Stimulated activated CD4-positive, alpha-beta T cell treated with anti-CD3 and anti-CD28 coated beads, Interleukin-2, amount 100 ng/mL, for 4 hours (primary cell): ENCODE results near the gene REEP6.
"Not testable (repeated sequence)": the region's sequence is repeated elsewhere in the genome, so short reads cannot be mapped to it uniquely, and the experiment has no call there.

ENCODE experiments used
- DNase-seq: peaks from one replicate; pipeline ENCODE4 v3.0.0-alpha.2; 2020; ENCODE audit warnings: low read depth

Gene REEP6

DNA sequence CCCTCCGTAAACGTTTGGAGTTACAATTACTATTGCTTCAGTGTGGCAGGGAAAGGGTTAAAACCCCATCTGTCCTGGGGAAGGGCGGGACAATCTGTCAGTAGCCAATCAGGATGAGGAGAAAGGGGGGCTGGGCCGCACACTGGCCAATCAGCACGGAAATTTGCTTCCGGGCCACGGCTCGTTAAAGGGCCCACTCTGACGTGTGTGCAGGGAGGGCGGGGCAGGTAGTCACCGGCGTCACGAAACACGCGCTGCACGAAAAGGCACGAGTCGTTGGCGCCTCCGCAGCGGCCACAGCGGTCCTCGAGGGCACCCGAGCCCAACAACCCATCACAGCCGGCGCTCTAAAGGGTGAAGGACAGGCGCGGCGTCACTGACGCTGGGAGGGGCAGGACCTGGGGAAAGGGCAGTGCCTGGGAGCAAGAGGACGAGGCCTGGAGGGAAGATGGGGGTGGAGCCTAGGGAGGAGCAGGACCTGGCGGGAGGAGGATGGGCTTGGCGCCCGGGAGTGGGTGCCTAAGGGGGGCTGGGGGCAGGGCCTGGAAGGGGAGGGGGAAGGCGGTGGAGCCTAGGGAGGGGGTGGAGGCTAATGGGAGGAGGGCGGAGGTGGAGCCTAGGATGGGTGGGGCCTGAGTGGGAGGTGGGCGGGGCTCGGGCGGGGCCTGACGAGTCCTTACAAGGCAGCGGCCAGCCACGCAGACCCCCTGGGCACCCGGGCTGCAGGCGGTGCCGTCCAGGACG is 17.0 kb downstream of the REEP6 start:
- DNase-seq, result peak; percentile 90

DNA sequence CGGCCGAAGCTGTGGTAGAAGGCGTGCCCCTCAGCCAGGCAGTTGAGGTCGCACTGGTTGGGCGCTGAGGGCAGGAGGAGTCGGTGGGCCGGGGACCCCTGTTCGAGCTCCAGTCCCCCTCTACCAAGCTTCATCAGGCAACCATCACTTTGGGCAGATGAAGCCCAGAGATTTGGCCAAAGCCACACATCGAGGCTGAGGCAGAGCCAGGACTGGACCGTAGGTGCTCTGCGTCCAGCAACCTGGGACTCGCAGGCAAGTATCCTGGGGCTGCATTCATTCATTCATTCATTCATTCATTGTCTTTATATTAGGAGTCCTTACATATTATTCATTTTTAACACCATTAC is 17.5 kb downstream of the REEP6 start:
- DNase-seq, result no peak

DNA sequence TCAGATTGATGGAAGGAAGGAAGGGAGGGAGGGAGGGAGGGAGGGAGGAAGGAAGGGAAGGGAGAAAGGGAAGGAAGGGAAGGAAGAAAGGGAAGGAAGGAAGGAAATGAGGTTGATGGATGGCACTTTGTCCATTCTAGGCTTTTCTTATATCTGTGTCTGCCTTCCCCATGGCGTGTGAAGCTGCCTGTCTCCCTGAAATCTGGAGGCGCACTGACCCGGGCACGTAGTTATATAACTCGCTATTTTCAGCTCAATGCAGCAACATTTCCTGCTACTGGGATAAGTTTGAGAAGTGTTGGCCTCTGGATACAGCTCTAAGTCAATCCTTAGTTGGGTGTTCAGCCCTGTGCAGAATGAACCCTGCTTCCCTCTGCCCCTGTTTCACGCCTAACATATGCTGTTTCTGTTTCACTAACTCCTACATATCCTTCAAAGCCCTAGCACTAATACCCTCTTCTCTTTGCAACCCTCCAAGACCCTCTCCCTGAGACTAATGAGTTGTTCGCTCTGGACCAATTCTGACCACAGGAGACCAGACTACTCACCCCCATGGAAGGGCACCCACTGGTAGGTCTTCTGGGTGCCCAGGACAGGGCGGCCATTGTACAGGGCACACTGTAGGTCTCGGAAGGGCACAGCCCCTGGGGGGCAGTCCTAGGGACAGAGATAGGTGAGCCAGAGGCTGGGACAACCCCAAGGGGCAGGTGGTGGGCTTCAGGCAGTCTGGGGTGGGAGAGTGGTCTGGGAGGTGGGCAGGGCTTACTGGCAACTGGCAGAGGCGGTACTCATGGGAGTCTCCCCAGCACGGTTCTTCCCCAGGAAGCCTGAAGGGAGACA is 18.8 kb downstream of the REEP6 start:
- DNase-seq, result no peak

DNA sequence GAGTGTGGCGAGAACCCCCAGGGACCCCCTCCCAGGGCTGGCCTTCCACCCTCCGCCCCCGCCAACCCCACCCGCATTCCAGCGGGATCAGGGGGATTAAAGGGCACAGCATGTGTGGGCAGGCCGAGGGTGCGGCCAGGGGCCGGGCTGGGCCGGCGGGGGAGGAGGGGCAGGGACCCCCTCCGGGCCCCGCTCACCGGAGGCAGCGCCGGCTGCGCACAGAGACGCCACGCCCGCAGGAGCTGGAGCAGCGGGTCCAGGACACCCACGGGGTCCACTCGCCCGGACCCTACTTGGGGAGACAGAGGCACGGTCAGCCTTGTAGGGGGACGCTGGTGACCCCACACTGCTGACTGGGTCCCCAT is 19.4 kb downstream of the REEP6 start:
- no peak for DNase-seq

DNA sequence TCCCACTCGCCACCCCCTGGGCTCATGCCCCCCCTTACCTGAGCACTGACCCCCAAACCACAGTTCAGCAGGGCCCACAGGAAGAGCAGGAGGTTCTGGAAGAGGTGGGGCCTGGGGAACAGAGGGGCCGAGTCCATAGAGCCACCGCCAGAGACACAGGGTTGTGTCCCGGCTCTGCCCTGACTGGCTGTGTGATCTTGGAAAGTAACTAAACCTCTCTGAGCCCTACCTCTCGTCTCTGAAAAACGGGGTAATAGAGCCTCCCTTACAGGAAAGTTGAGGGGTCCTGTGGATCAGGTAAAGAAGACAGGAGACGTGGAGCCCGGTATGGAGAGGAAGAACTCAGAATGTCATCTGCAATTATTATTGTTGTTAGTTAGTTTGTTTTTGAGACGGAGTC is 19.8 kb downstream of the REEP6 start:
- no peak for DNase-seq

DNA sequence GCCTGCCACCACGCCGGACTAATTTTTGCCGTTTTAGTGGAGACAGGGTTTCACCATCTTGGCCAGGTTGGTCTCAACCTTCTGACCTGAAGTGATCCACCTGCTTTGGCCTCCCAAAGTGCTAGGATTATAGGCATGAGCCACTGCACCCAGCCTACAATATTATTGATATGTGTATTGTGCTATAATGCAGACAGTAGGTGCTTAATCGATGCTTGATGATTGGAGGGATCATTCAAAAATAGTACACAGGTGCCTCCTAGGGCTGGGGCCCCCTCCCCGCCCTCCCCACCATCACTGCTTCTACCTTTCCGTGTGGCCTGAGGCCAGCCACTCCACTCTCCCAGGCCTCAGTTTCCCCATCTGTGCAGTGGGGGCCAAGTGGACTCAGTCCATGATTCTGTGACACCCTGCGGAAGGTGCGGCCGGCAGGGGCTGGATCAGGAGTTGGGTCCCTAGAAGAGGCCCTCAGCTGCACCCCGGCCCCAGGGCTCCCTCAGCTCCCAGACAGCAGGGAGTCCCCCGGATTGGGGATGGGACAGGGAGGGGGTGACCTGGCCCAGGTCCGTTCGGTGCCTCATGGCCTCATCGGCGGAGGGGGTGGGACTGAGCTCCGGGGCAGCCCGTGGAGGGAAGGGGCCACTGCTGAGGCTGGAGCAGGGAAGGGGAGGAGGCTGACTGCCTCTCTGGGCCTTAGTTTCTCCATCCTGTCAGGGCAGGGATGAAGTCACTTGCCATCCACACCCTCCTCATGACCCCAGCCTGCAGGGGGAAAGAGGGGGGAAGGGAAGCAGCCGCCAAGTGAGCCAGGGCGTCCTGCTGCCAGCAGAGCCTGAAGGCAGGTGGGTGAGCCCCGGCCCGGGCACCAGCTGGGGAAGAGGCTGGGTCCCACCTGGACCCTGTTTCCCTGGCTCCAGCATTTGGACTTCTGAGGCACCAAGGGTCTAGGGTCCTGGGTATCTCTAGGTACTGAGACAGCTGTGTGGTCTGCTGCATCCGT is 20.6 kb downstream of the REEP6 start:
- no peak for DNase-seq

DNA sequence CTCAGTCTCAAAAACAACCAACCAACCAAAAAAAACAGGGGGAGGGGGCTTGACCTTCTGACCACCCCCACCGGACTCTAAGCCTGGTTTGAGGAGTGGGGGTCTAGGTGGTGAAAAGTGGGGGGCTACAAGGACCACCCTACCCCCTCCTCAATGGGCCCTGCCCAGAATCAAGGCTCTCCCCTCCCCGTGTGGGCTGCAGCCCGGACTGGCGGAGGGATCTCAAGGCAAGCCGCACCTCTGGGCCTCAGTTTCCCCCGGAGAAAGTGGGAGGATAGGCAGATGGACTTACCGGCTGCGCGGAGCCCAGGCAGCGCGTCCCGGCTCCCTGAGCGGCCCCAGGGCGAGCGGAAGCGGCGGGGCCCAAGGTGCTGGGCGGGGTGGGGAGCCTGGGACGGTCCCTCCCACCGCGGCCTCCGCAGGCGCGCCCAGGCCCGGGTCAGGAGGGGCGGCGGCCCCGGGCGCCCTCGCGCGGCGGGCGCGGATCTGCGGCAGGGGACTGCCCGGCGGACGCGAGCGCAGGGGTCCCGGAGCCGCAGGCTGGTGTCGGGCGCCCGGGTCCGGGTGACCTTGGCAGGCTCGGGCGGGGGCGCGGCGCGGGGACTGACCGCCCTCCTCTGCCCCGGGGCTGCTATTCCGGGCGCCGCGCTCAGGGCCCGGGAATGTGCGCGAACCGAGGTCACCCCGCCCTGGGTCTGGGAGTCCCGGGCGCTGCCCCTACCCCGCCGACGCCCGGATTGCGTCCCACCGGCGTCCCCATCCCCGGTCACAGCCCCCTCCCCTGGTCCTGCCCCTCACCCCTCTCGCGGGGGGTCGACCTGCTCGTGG is 21.9 kb downstream of the REEP6 start, which contains the start of gene ADAMTSL5:
Gene ADAMTSL5 (minus strand): TSS at position 349 of the 828 bp plus-strand sequence. CDS start 2,076 bp downstream, outside the sequence.
- DNase-seq, result peak; percentile 52

DNA sequence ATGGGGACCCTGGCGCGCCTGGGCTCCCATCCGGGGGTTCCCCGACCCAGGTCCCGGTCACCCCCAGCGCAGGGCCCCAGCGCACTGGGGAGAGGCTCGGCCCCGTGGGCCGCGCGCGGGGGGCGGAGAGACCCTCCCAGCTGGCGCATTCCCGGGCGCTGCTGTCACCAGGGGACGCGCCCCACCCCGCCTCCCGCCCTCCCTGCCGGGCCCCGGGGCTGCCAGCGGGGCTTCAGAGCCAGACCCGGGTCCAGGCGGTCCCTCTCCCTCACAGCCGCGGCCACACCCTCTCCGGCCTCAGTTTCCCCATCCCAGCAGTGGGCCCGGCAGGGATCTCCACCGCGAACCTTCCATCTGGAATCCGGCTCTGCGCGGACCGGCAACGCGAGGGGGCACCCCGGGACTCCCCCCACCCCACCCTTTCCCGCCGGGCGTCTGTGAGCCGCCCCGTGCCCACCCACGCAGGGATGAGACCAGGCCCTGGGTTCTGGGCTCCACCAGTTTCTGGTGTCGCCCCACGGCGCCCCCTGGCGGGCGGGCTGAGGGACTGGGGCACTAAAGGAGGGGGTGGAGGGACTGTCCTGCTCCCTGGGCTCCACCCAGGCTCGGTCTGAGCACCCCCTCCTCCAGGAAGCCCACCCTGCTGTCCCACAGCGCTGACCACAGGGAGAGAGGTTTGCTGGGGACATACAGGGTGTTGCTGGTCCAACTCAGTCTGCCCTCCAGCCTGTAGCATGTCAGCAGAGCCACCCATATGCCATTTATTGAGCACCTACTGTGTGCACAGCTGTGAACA is 22.7 kb downstream of the REEP6 start:
- peak; percentile 62 for DNase-seq

DNA sequence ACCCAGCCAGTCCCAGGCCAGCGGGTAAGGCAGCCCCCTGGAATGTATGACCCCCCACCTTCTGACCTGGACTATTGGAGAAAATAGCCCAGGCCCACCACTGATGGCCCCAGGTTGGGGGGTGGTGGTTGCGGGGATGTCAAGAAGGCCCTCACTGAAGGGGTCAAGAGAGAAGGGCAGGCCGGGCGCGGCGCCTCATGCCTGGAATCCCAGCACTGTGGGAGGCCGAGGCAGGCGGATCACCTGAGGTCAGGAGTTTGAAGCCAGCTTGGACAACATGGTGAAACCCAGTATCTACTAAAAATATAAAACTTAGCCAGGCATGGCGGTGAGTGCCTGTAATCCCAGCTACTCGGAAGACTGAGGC is 23.3 kb downstream of the REEP6 start:
- DNase-seq, result no peak

DNA sequence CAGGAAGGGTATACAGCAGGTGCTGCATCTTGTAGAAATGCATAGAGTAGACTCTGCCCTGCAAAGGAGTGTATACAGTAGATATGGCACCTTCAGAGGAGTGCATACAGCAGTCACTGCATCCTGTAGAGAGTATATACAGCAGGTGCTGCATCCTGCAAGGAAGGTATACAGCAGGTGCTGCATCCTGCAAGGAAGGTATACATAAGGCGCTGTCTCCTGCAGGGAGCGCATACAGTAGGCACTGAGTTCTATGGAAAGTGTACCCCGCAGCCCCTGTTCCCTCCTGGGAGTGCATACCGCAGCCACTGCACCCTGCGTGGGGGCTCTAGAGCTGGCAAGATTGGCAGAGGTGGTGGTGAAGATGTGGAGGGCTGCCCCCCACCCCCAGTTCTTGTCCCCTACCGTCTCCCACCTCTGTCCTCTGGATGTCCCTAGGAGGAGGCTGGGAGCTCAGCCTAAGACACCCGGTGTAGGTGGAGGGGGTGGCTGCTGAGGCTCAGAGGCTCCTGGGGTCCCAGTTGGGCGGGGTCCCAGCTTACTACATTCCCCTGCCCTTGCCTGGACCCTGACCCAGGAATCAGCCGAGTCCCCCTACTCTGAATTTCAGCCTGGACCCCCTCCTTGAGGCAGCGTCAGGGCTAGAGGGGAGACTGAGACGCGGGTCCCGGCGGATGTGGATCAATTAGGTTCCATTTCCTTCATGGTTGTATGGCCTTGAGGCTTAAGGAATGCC is 24.2 kb downstream of the REEP6 start:
- no peak for DNase-seq

DNA sequence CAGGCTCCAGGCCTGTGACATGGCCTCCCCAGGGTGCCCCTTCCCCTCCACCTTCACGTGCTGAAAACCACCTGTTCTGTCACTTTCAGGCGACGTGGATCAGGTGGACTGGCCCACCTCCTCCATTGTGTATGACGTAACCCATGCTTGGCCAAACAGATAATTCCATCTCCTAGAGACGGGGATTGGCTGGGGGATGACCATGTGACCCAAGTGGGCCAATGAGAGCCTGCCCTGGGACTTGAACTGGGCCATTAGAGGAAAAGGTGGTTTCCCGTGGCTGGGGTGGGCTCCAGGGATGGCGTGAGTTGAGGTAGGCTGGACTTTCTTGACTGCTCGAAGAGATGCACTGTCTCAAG is 25.4 kb downstream of the REEP6 start:
- DNase-seq, result no peak

DNA sequence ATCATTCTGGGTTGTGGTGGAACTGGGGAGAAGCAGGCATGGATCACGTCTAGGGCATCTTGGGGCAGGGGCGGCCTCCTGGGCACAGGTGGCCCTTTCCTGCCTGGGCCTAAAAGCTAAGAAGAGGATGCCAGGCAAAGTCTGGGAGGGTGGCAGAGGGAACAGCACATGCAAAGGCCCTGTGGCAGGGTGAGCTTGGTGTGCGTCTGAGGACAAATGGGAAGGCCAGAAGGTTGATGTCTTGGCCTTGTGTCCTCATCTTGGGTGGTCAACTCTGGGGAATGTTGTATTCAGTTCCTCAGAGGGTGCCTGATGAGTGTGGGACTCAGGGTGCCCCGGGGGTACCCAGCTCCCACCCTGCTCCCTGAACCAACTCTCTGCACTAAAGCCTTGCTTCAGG is 27.5 kb downstream of the REEP6 start:
- no peak for DNase-seq

DNA sequence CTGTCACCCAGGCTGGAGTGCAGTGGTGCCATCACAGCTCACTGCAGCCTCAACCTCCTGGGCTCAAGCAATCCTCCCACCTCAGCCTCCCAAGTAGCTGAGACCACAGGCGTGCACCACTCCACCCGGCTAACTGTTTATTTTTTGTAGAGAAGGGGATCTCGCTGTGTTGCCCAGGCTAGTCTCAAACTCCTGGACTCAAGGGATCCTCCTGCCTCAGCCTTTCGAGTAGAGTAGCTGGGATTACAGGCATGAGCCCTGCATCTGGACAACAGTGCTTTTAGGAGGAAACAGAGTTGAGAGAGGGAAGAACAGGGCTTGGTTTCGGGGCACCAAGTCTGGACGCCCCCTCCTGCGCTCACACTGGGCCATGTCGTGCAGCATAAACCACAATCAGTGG is 28.8 kb downstream of the REEP6 start:
- DNase-seq, result not testable (repeated sequence)

DNA sequence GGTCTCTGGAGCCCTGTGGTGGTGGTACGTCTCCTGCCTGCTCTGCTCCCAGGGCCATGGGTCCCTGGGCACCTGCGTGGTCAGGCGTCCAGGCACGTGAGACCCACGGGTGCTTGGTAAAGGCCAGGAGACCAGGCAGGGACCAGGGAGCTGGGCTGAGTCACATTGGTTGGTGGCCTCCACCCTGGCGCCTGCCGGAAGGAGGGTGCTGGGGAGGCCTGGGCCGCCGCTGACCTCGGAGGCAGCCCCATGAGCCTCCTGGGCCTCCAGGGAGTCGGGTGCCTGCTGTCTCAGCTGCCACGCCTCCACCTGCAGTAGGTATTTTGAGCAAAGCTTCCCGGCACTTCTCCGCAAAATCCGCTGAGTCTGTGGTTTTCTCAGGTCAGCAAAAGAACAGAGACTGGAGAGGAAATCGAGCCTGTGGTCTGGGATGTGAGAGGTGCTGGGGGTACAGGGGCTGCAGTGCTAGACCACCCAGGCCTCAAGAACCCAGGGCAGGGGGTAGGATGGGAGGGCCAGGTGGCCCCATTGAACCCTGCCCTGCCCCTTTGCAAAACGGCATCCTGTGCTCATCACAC is 29.3 kb downstream of the REEP6 start:
- DNase-seq, result no peak

DNA sequence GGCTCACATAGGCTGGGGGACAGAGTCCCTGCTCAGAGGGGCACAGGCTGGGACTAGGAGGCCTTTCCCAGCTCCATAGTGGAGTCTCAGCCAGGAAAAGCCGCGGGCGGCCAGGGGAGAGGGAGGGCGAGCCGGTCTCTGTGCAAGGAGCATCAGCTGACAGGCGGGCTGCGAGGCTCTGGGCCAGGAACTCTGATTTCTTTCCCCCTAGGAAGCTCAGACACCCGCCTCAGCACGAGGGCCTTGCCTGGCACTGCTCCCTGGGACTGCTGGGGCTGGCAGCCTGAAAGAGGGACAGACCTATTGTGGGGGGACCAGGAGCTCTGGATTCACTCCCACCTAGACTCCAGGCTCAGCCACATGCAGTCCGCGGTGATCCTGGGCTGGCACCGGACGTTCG is 30.7 kb downstream of the REEP6 start:
- DNase-seq, result no peak

DNA sequence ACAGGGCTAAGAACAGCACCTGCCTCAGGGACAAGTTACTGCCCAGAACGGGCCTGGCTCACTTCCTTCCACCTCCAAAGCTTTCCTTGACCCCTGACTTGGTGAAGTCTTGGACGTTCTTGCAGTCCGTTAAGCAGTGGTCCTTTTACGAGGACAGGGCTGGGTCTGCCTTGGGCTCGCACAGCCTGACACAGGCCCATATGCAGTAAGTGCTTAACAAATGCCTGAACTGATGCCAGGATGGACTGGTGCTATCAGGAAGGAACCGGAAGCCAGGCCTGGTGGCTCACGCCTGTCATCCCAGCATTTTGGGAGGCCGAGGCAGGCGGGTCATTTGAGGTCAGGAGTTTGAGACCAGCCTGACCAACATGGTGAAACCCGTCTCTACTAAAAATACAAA is 31.1 kb downstream of the REEP6 start:
- no peak for DNase-seq

DNA sequence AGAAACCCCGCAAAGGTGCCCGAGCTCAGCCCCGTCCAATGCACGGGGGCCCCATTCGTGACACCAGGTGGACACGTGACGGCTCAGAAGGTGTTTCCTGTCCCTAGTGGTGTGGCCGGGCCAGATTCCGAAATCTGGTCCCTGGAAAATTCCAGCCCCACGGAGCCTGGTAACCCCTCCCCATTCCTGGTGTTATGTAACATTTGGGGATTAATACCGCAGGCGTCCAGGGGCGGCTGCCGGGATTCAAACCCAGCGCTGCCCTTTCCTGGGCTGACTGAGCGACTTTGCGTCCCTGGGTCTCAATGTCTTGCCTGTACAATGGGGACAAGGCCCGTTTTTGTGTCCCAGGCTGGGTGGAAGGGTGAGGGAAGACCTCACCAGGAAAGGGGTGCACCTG is 31.9 kb downstream of the REEP6 start:
- DNase-seq, result no peak

DNA sequence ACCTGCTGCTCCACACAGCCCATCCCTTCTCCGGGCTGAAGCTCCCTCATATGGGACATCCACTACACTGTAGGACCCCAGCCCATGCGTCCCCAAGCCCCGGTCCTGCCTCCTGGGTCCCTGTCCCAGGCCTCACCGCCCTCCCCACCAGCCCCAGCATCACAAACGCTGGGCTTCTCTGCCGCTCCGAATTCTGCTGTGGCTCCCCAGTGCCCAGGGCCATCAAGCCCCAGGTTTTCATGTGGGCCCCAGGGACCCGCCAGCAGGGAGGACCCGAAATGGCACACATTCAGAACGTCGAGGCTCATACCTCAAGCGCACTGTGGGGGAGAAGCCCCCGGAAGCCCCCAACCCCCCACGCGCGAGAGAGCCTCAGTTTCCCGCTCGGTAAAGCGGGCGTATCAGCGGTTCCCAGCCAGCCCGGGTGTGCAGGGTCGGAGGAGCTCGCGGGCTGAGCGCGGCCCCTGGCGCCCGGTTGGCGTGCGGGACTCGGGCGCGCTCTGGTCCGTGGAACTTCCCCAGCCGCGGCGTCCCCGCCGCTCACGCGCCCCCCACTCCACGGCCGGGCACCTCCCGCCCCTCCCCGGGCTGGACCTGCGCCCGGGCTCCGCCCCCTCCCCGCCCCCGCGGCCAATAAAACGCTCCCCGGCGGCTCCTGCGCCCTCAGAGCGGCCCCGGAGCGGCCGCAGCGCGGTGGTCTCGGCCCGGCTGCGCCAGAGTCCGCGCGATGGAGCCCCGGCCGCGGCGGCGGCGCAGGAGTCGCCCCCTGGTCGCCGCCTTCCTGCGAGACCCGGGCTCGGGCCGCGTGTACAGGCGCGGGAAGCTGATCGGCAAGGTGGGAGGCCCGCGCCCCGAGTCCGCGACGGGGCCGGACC is 32.7 kb downstream of the REEP6 start, which contains the start of gene PLK5:
Gene PLK5 (plus strand): TSS at position 666 of the 875 bp plus-strand sequence. CDS start 2,920 bp downstream, outside the sequence.
- DNase-seq, result no peak
